Thoracic aorta (tissue), 2 donors: ENCODE measurements around the gene EFHC1. TPM values are rescaled to one million over a fixed set of nuclear protein-coding genes. Genes with fewer than 3 reads are reported as not detected.

Experiments
- ATAC-seq: fragments of 150-250 bp; one replicate; pipeline ENCODE4 v1.8.0; 2017; ENCODE audit warnings: low read depth; ENCODE audit not compliant: insufficient number of reproducible peaks, low FRiP score
- DNase-seq: peaks from one replicate; pipeline ENCODE4 v3.0.0-alpha.2; 2020; ENCODE audit warnings: low spot score
- H3K27ac ChIP-seq, 2 donors: fragments of 200-600 bp; sonication (generic); 1 replicate in 1 of 2; 2 replicates in 1 of 2; pipeline ENCODE4 v1.5.1; 2016; ENCODE audit warnings: mild to moderate bottlenecking in 2 of 2, moderate library complexity in 2 of 2
- H3K27me3 ChIP-seq: fragments of 200-600 bp; sonication (generic); replicated peaks from 2 replicates; pipeline ENCODE4 v1.6.0; 2016; ENCODE audit warnings: mild to moderate bottlenecking; ENCODE audit not compliant: insufficient read depth
- H3K36me3 ChIP-seq: fragments of 200-600 bp; sonication (generic); one replicate; pipeline ENCODE4 v1.5.1; 2016
- H3K4me1 ChIP-seq, 2 donors: fragments of 200-600 bp; sonication (generic); 1 replicate in 1 of 2; 2 replicates in 1 of 2; pipeline versions ENCODE4 v1.5.1 to v1.6.0; 2016; ENCODE audit warnings: low read depth in 2 of 2, mild to moderate bottlenecking in 1 of 2; ENCODE audit not compliant: control insufficient read depth in 1 of 2
- H3K4me3 ChIP-seq: fragments of 200-600 bp; sonication (generic); 2 replicates; pipeline ENCODE4 v1.5.1; 2016; ENCODE audit warnings: mild to moderate bottlenecking
- H3K9me3 ChIP-seq: fragments of 200-600 bp; sonication (generic); 2 replicates; pipeline ENCODE4 v1.5.1; 2016
- CTCF ChIP-seq: fragments of 200-600 bp; sonication (generic); IDR thresholded peaks from one replicate; pipeline ENCODE4 v1.5.1; 2019; ENCODE audit warnings: antibody characterized with exemption
- total RNA-seq, 2 donors: library from RNA; depleted of rRNA; stranded (reverse); fragments of >200 nt; gene quantifications; one replicate each; pipeline versions ENCODE4 v1.1.0 to v1.2.3, GENCODE V29; 2016

Gene EFHC1
- total RNA-seq, 2 donors from 2014 or later: 13.5 to 14.9 TPM

- Histone ChIP-seq H3K4me1 (no peaks in the 10 kb centered on the region), H3K4me3 (no peak overlapping the region), H3K36me3 (no peaks in the 10 kb centered on the region), H3K27ac (no peak overlapping the region), H3K9me3 (no peaks in the 10 kb centered on the region), H3K27me3 (no peaks in the 10 kb centered on the region)
- no peak for ATAC-seq
- no peak for DNase-seq
- TF ChIP-seq CTCF: no peak
Measured at GRCh38 chr6:52475307-52475706, 55.2 kb downstream of the EFHC1 start.

- Histone ChIP-seq H3K36me3 (no peaks in the 10 kb centered on the region), H3K4me3 (no peak overlapping the region), H3K9me3 (no peaks in the 10 kb centered on the region), H3K4me1 (no peaks in the 10 kb centered on the region), H3K27me3 (no peaks in the 10 kb centered on the region), H3K27ac (no peak overlapping the region)
- DNase-seq: no peak
- no peak for TF ChIP-seq CTCF
- no peak for ATAC-seq
Measured at GRCh38 chr6:52482903-52483670, 62.9 kb downstream of the EFHC1 start.

GRCh38 chr6:52483671-52484003 is 63.5 kb downstream of the EFHC1 start:
- no peaks in the 10 kb centered on the region for H3K9me3 ChIP-seq
- ATAC-seq (no peak), DNase-seq (no peak)
- no peak overlapping the region for H3K4me3 ChIP-seq
- no peaks in the 10 kb centered on the region for H3K27me3 ChIP-seq
- H3K4me1 ChIP-seq: no peaks in the 10 kb centered on the region
- no peaks in the 10 kb centered on the region for H3K36me3 ChIP-seq
- no peak for TF ChIP-seq CTCF
- no peak overlapping the region for H3K27ac ChIP-seq

- H3K36me3 ChIP-seq: no peaks in the 10 kb centered on the region
- H3K27me3 ChIP-seq: no peaks in the 10 kb centered on the region
- DNase-seq (no peak), ATAC-seq (no peak)
- H3K4me1 ChIP-seq: no peaks in the 10 kb centered on the region
- H3K9me3 ChIP-seq: no peaks in the 10 kb centered on the region
- no peak overlapping the region for H3K4me3 ChIP-seq
- TF ChIP-seq CTCF: no peak
- no peak overlapping the region for H3K27ac ChIP-seq
Measured at GRCh38 chr6:52489881-52490280, 69.7 kb downstream of the EFHC1 start.

- no peaks in the 10 kb centered on the region for H3K9me3 ChIP-seq
- H3K36me3 ChIP-seq: no peaks in the 10 kb centered on the region
- H3K4me3 ChIP-seq: peak overlapping the region; percentile 37
- no peaks in the 10 kb centered on the region for H3K27me3 ChIP-seq
- H3K27ac ChIP-seq: no peak overlapping the region
- no peaks in the 10 kb centered on the region for H3K4me1 ChIP-seq
- ATAC-seq: no peak
- TF ChIP-seq CTCF: no peak
- DNase-seq: no peak
Measured at GRCh38 chr6:52491203-52492069, 71.3 kb downstream of the EFHC1 start.
